HepG2 (cell line): ENCODE results near the gene TSPAN31. TPM values are rescaled to one million over a fixed set of nuclear protein-coding genes. Genes with fewer than 3 reads are reported as not detected.

Experiments
- E2F5 ChIP-seq: sonication (generic); formaldehyde crosslinking; conservative IDR thresholded peaks from 2 replicates; pipeline ENCODE4 v1.4.0; 2020; ENCODE audit warnings: missing genetic modification reagents
- HNRNPH1 ChIP-seq: fragments of 200-400 bp; formaldehyde crosslinking; optimal IDR thresholded peaks from 2 replicates; pipeline ENCODE3; 2017; ENCODE audit warnings: mild to moderate bottlenecking, low read depth, low read length
- MZF1 ChIP-seq: sonication (generic); formaldehyde crosslinking; IDR thresholded peaks from 2 replicates; pipeline ENCODE4 v1.8.1; 2023; ENCODE audit warnings: mild to moderate bottlenecking, missing genetic modification reagents, borderline replicate concordance
- PBX3 ChIP-seq: sonication (generic); formaldehyde crosslinking; IDR thresholded peaks from 2 replicates; pipeline ENCODE4 v1.8.1; 2023; ENCODE audit warnings: missing genetic modification reagents, inconsistent platforms, borderline replicate concordance
- PHF20 ChIP-seq: sonication (generic); formaldehyde crosslinking; IDR thresholded peaks from 2 replicates; pipeline ENCODE4 v1.5.0; 2020; ENCODE audit warnings: mild to moderate bottlenecking, missing genetic modification reagents
- SMAD9 ChIP-seq: sonication (generic); formaldehyde crosslinking; IDR thresholded peaks from 2 replicates; pipeline ENCODE4 v1.5.1; 2020; ENCODE audit warnings: mild to moderate bottlenecking, missing genetic modification reagents
- ZBTB14 ChIP-seq: sonication (generic); formaldehyde crosslinking; IDR thresholded peaks from 2 replicates; pipeline ENCODE4 v1.4.0; 2020; ENCODE audit warnings: missing genetic modification reagents
- ZNF280B ChIP-seq: sonication (generic); formaldehyde crosslinking; IDR thresholded peaks from 2 replicates; pipeline ENCODE4 v1.5.0; 2020; ENCODE audit warnings: missing genetic modification reagents, mild to moderate bottlenecking, borderline replicate concordance
- ZNF318 ChIP-seq: sonication (generic); formaldehyde crosslinking; IDR thresholded peaks from 2 replicates; pipeline ENCODE4 v1.4.0; 2020; ENCODE audit warnings: mild to moderate bottlenecking, missing genetic modification reagents
- ZNF530 ChIP-seq: sonication (generic); formaldehyde crosslinking; IDR thresholded peaks from 2 replicates; pipeline ENCODE4 v1.5.0; 2020; ENCODE audit warnings: low read depth, mild to moderate bottlenecking, missing genetic modification reagents
- ZNF674 ChIP-seq: sonication (generic); formaldehyde crosslinking; IDR thresholded peaks from 2 replicates; pipeline ENCODE4 v1.5.0; 2020; ENCODE audit warnings: low read depth, mild to moderate bottlenecking, missing genetic modification reagents
- ZNF709 ChIP-seq: sonication (generic); formaldehyde crosslinking; IDR thresholded peaks from 2 replicates; pipeline ENCODE4 v1.5.0; 2020; ENCODE audit warnings: mild to moderate bottlenecking, missing genetic modification reagents
- ZNF766 ChIP-seq: sonication (generic); formaldehyde crosslinking; IDR thresholded peaks from 2 replicates; pipeline ENCODE4 v1.5.0; 2020; ENCODE audit warnings: missing genetic modification reagents, borderline replicate concordance
- polyA plus RNA-seq, 8 experiments: library from polyadenylated mRNA; depleted of rRNA in 3 of 8; stranded (reverse) in 7 of 8; unstranded in 1 of 8; fragments of >200 nt; fragmentation: Illumina TruSeq in 4 of 8; extraction: Trizol in 4 of 8; gene quantifications; 2 replicates each; pipeline versions ENCODE4 v1.2.1 to v1.2.3, GENCODE V29; 2011 to 2016; ENCODE audit warnings: low read depth in 4 of 8, missing spikeins in 1 of 8, mixed read lengths in 1 of 8; ENCODE audit not compliant: insufficient read depth in 1 of 8
- total RNA-seq, 5 experiments: library from RNA; depleted of rRNA; stranded (reverse); fragments of >200 nt; fragmentation: Illumina TruSeq; extraction: Trizol; gene quantifications; 2 replicates each; pipeline ENCODE4 v1.2.3, GENCODE V29; 2016; ENCODE audit warnings: low read depth in 1 of 5

Gene TSPAN31
- total and polyA plus RNA-seq, 2 of the 13 experiments (the other 11 are each of a cell fraction or from before 2014, with no cell fraction given): 10.4 to 24.6 TPM

- TF ChIP-seq ZNF318 (no peak; the same call in none of the 2 replicates), PBX3 (CRISPR knock-in tag) (peak; percentile 50; the same call in 1 of the 2 replicates), SMAD9 (CRISPR knock-in tag) (no peak), ZBTB14 (CRISPR knock-in tag) (no peak), ZNF530 (CRISPR knock-in tag) (no peak), ZNF674 (CRISPR knock-in tag) (peak; percentile 71; the same call in 1 of the 2 replicates), ZNF766 (peak; percentile 92; the same call in 1 of the 2 replicates), PHF20 (CRISPR knock-in tag) (peak; percentile 90), ZNF709 (peak; percentile 98), HNRNPH1 (no peak), E2F5 (CRISPR knock-in tag) (peak; percentile 54; the same call in 1 of the 2 replicates), MZF1 (CRISPR knock-in tag) (no peak; the same call in 1 of the 2 replicates), ZNF280B (CRISPR knock-in tag) (peak; percentile 13; the same call in 1 of the 2 replicates)
Observed at GRCh38 chr12:57751788-57752667, 7.2 kb downstream of the TSPAN31 start, which contains the start of gene CDK4 (continued).
